K562 (cell line): ENCODE data around the gene SPATA2. TPM values are rescaled to one million over a fixed set of nuclear protein-coding genes. Genes with fewer than 3 reads are reported as not detected.
A peak's percentile ranks its signal among the peaks of the same experiment; 100 is the strongest.

Experiments used
- ATAC-seq: fragments of 200-7000 bp; cut with Tn5 transposase; 3 replicates; pipeline ENCODE4 v1.9.1; 2020; ENCODE audit warnings: moderate library complexity
- BruUV-seq: library from RNA; stranded (reverse); fragments of 400-500 nt; replicated peaks from 2 replicates; lab custom pipeline; 2021; lab: Mats Ljungman, UMichigan
- CTCF ChIA-PET: fragments of 300-600 bp; formaldehyde crosslinking; extraction: SDS; loops from one replicate; lab custom pipeline; 2021; ENCODE audit warnings: low intra/inter-chr PET ratio; lab: Yijun Ruan, JAX
- POLR2A ChIA-PET: fragments of 300-600, 350-650 bp; sonication (Branson Sonifier 250); formaldehyde crosslinking; extraction: SDS; loops from one replicate; lab custom pipeline; 2021; ENCODE audit warnings: antibody characterized with exemption, inconsistent platforms; lab: Yijun Ruan, JAX
- DNase-seq, 4 experiments: peaks; one replicate each; pipeline versions ENCODE4 v3.0.0 to v3.0.0-alpha.2; 2011 to 2018; ENCODE audit warnings: low spot score in 3 of 4, mixed read lengths in 3 of 4; ENCODE audit errors: extremely low read depth in 1 of 4
- FAIRE-seq: peaks from 2 replicates; lab custom pipeline; 2011; peaks lifted over from hg19 to GRCh38; lab: Jason Lieb, UNC
- H2AFZ ChIP-seq: 2 replicates; pipeline ENCODE4 v1.6.0; 2011; ENCODE audit warnings: low read depth, low read length, control low read depth, inconsistent platforms
- H3K27ac ChIP-seq: fragments of 200-600 bp; 3 replicates; pipeline ENCODE4 v1.8.0; 2011; ENCODE audit warnings: low read depth, mild to moderate bottlenecking, control low read depth, inconsistent platforms, low read length, moderate library complexity, mixed read lengths; ENCODE audit errors: extremely low read depth
- H3K27me3 ChIP-seq, 2 experiments: fragments of 300-600 bp in 1 of 2; 2 replicates in 1 of 2; 3 replicates in 1 of 2; pipeline versions ENCODE4 v1.6.0 to v1.8.0; 2011; ENCODE audit warnings: inconsistent platforms in 2 of 2, low read length in 2 of 2, mild to moderate bottlenecking in 1 of 2, mixed read lengths in 1 of 2, moderate library complexity in 1 of 2; ENCODE audit not compliant: control insufficient read depth in 2 of 2, insufficient read depth in 2 of 2
- H3K36me3 ChIP-seq: fragments of 300-600 bp; 3 replicates; pipeline ENCODE4 v1.8.0; 2011; ENCODE audit warnings: mild to moderate bottlenecking, low read length, inconsistent platforms; ENCODE audit not compliant: control insufficient read depth, insufficient read depth
- H3K4me1 ChIP-seq, 2 experiments: fragments of 200-600 bp in 1 of 2; replicated peaks in 1 of 2; 2 replicates in 1 of 2; 3 replicates in 1 of 2; pipeline versions ENCODE4 v1.5.1 to v1.8.0; 2011; ENCODE audit warnings: inconsistent platforms in 2 of 2, low read length in 2 of 2, mild to moderate bottlenecking in 1 of 2, mixed read lengths in 1 of 2, moderate library complexity in 1 of 2; ENCODE audit not compliant: control insufficient read depth in 2 of 2, insufficient read depth in 2 of 2
- H3K4me2 ChIP-seq: 2 replicates; pipeline ENCODE4 v1.6.1; 2011; ENCODE audit warnings: low read length, control low read depth, inconsistent platforms, mixed read lengths; ENCODE audit not compliant: insufficient read depth
- H3K4me3 ChIP-seq: fragments of 200-600 bp; sonication (generic), shearing (Covaris generic); 2 replicates; pipeline ENCODE4 v1.5.1; 2016; ENCODE audit warnings: control low read depth, inconsistent platforms
- H3K79me2 ChIP-seq: fragments of 200-600 bp; 3 replicates; pipeline ENCODE4 v1.8.0; 2011; ENCODE audit warnings: low read length, inconsistent platforms; ENCODE audit not compliant: control insufficient read depth, insufficient read depth
- H3K9ac ChIP-seq, 2 experiments: 2 replicates each; pipeline versions ENCODE4 v1.6.0 to v1.6.1; 2011; ENCODE audit warnings: low read depth in 2 of 2, low read length in 2 of 2, control low read depth in 1 of 2, inconsistent platforms in 1 of 2, mild to moderate bottlenecking in 1 of 2, mixed read lengths in 1 of 2; ENCODE audit not compliant: insufficient read depth in 1 of 2
- H3K9me1 ChIP-seq: one replicate; pipeline ENCODE4 v1.6.0; 2011; ENCODE audit warnings: inconsistent platforms, mild to moderate bottlenecking, low read length, moderate library complexity; ENCODE audit not compliant: control insufficient read depth, insufficient read depth
- H3K9me3 ChIP-seq: replicated peaks from 2 replicates; pipeline ENCODE4 v1.5.1; 2011; ENCODE audit warnings: low read depth, low read length, inconsistent platforms; ENCODE audit not compliant: control insufficient read depth, insufficient read depth
- H4K20me1 ChIP-seq: replicated peaks from 2 replicates; pipeline ENCODE4 v1.6.1; 2011; ENCODE audit warnings: low read length, inconsistent platforms, mixed read lengths; ENCODE audit not compliant: control insufficient read depth, insufficient read depth
- ADNP ChIP-seq: fragments of 200-800 bp; sonication (Bioruptor generic); IDR thresholded peaks from 2 replicates; pipeline ENCODE4 v1.6.1; 2016; ENCODE audit warnings: missing genetic modification characterization, missing compliant biosample characterization
- KHSRP ChIP-seq: fragments of 450-650 bp; IDR thresholded peaks from 2 replicates; pipeline ENCODE4 v1.6.1; 2017
- REST ChIP-seq, 2 experiments: fragments of 450-650 bp; formaldehyde crosslinking in 1 of 2; IDR thresholded peaks; 2 replicates each; pipeline versions ENCODE4 v1.4.0 to v1.6.1; 2014 to 2020; ENCODE audit warnings: mild to moderate bottlenecking in 2 of 2, borderline replicate concordance in 1 of 2, low read depth in 1 of 2
- SFPQ ChIP-seq: fragments of 200-400 bp; formaldehyde crosslinking; IDR thresholded peaks from 2 replicates; pipeline ENCODE4 v1.6.1; 2017; ENCODE audit warnings: mild to moderate bottlenecking, low read depth, low read length, moderate library complexity
- ZNF592 ChIP-seq: fragments of 450-650 bp; IDR thresholded peaks from 2 replicates; pipeline ENCODE4 v1.6.1; 2017; ENCODE audit warnings: antibody characterized with exemption, mild to moderate bottlenecking
- WGBS: fragments of 100-300 bp; shearing (Covaris generic); methylation state at CpG from one replicate; pipeline ENCODE4 v1.1.6; 2016; ENCODE audit warnings: low coverage, mixed read lengths; ENCODE audit not compliant: insufficient coverage; ENCODE audit errors: missing lambda C conversion rate; 5-methylcytosine and 5-hydroxymethylcytosine counted together
- in situ Hi-C: fragments of 300-500 bp; cut with MboI; formaldehyde crosslinking; loops from 4 replicates; pipeline ENCODE4 v1.15.0; 2018; ENCODE audit warnings: inconsistent platforms, mixed read lengths
- intact Hi-C: fragments of 100-400 bp; cut with micrococcal nuclease; formaldehyde crosslinking; loops from 2 replicates; pipeline ENCODE4 v1.14.2; 2022
- polyA plus RNA-seq, 8 experiments: library from polyadenylated mRNA; depleted of rRNA in 4 of 8; stranded (reverse) in 5 of 8; unstranded in 3 of 8; fragments of >200 nt; fragmentation: Nextera tagmentation in 2 of 8; fragmentation: Illumina TruSeq in 1 of 8; extraction: Ambion mirVana in 2 of 8; extraction: Trizol in 1 of 8; gene quantifications; 2 replicates each; pipeline versions ENCODE4 v1.2.1 to v1.2.3, GENCODE V29; 2011 to 2014; ENCODE audit warnings: inconsistent platforms in 1 of 8, missing spikeins in 1 of 8
- total RNA-seq, 7 experiments: library from RNA; depleted of rRNA in 6 of 7; stranded (reverse); fragments of >200 nt in 6 of 7; fragmentation: Illumina TruSeq in 2 of 7; extraction: Trizol in 2 of 7; gene quantifications; 2 replicates each; pipeline versions ENCODE4 v1.2.1 to v1.2.3, GENCODE V29; 2011 to 2021; ENCODE audit warnings: low replicate concordance in 1 of 7

The SPATA2 gene
- total and polyA plus RNA-seq, 9 of the 15 experiments (the other 6 are each of a cell fraction or from before 2014, with no cell fraction given) = 0.46 to 8.2 (median 2.7) TPM

GRCh38 chr20:49892817-49893216 lies 22.5 kb downstream of the SPATA2 start:
- no peak overlapping the region for H3K4me3 ChIP-seq
- H3K9me1 ChIP-seq = no peaks in the 10 kb centered on the region
- H3K9me3 ChIP-seq = no peaks in the 10 kb centered on the region
- POLR2A ChIA-PET = interaction anchor here (0.7 to 3.2 kb wide), 4 partner anchors 8 to 469 kb away, joined by 3 to 16 read pairs (median 4); no protein-coding TSS in a partner anchor
- no peaks in the 10 kb centered on the region for H3K79me2 ChIP-seq
- no TSS peak for BruUV-seq
- H3K36me3 ChIP-seq = peaks cover 16% of the 10 kb centered on the region; the same call in 1 of the 3 replicates
- CTCF ChIA-PET = no interaction called here
- H3K27me3 ChIP-seq = no peaks in the 10 kb centered on the region
- intact Hi-C loops (loop anchor here (5.0 kb wide), 1 partner anchor 351 kb away; no protein-coding TSS in a partner anchor), in situ Hi-C loops (loop anchor here (25.0 kb wide), 1 partner anchor 556 kb away; no protein-coding TSS in a partner anchor)
- H4K20me1 ChIP-seq = peaks cover 8% of the 10 kb centered on the region; the same call in 1 of the 2 replicates
- peaks cover 8 to 36% of the 10 kb centered on the region in 2 experiments for H3K4me1 ChIP-seq
- H3K4me2 ChIP-seq = peak overlapping the region; percentile 3; the same call in 1 of the 2 replicates
- peak; percentile 77 for ATAC-seq
- peak in 2 of 4 experiments; percentile 48 to 55 for DNase-seq
- no peak overlapping the region for H3K27ac ChIP-seq
- no peak overlapping the region for H2AFZ ChIP-seq
- H3K9ac ChIP-seq = peak overlapping the region in 1 of 2 experiments; percentile 87; a peak in 2 of 4 replicates
- 13% methylated on average over 11 of the region's 11 CpGs for WGBS
- peak; percentile 67 for FAIRE-seq
- no peak for TF ChIP-seq KHSRP
- TF ChIP-seq ZNF592 = 0 out of 2 replicates have a peak, but pooled peaks have one; percentile 35
- TF ChIP-seq SFPQ = no peak
- no peak for TF ChIP-seq ADNP (tag)
- TF ChIP-seq REST (IDR thresholded peaks at IDR 0.05; ENCODE audit: borderline replicate concordance) = peak; percentile 28; the same call in 1 of the 2 replicates
- no peak for TF ChIP-seq REST (CRISPR knock-in tag; IDR thresholded peaks at IDR 0.05; ENCODE audit: low read depth)
